ENCODE data around the gene SOX6. TPM values are rescaled to one million over a fixed set of nuclear protein-coding genes. Genes with fewer than 3 reads are reported as not detected.

Gene SOX6
- total RNA-seq, 1 donor from 2014 or later, result 13.4 TPM

- Mint-ChIP-seq H3K27ac (ENCODE audit: unreplicated experiment) (no peak overlapping the region), H3K4me1 (ENCODE audit: unreplicated experiment) (no peaks in the 10 kb centered on the region), H3K9me3 (ENCODE audit: unreplicated experiment) (peaks cover 20% of the 10 kb centered on the region), H3K27me3 (ENCODE audit: unreplicated experiment) (no peaks in the 10 kb centered on the region), H3K4me3 (ENCODE audit: unreplicated experiment) (no peak overlapping the region), H3K36me3 (ENCODE audit: unreplicated experiment) (peaks cover 9% of the 10 kb centered on the region)
- no peak for TF ChIP-seq CTCF (IDR thresholded peaks at IDR 0.05)
- DNase-seq (ENCODE audit: extremely low spot score, unreplicated experiment), result no peak
Observed at GRCh38 chr11:16059332-16059731, 297.0 kb downstream of the SOX6 start.

GRCh38 chr11:16058671-16059070 is 297.7 kb downstream of the SOX6 start:
- no peaks in the 10 kb centered on the region for H3K27me3 Mint-ChIP-seq (ENCODE audit: unreplicated experiment)
- H3K27ac Mint-ChIP-seq (ENCODE audit: unreplicated experiment), result no peak overlapping the region
- H3K9me3 Mint-ChIP-seq (ENCODE audit: unreplicated experiment), result peaks cover 20% of the 10 kb centered on the region
- no peak for TF ChIP-seq CTCF (IDR thresholded peaks at IDR 0.05)
- H3K36me3 Mint-ChIP-seq (ENCODE audit: unreplicated experiment), result peaks cover 9% of the 10 kb centered on the region
- no peak overlapping the region for H3K4me3 Mint-ChIP-seq (ENCODE audit: unreplicated experiment)
- H3K4me1 Mint-ChIP-seq (ENCODE audit: unreplicated experiment), result no peaks in the 10 kb centered on the region
- DNase-seq (ENCODE audit: extremely low spot score, unreplicated experiment), result no peak

GRCh38 chr11:16052750-16053149 is 303.6 kb downstream of the SOX6 start:
- Mint-ChIP-seq H3K4me1 (ENCODE audit: unreplicated experiment) (no peaks in the 10 kb centered on the region), H3K36me3 (ENCODE audit: unreplicated experiment) (peaks cover 14% of the 10 kb centered on the region)
- no peak for TF ChIP-seq CTCF (IDR thresholded peaks at IDR 0.05)

GRCh38 chr11:16049611-16050010 is 306.7 kb downstream of the SOX6 start:
- Mint-ChIP-seq H3K4me3 (ENCODE audit: unreplicated experiment) (no peak overlapping the region), H3K27me3 (ENCODE audit: unreplicated experiment) (no peaks in the 10 kb centered on the region), H3K27ac (ENCODE audit: unreplicated experiment) (no peak overlapping the region), H3K4me1 (ENCODE audit: unreplicated experiment) (no peaks in the 10 kb centered on the region), H3K36me3 (ENCODE audit: unreplicated experiment) (peaks cover 13% of the 10 kb centered on the region), H3K9me3 (ENCODE audit: unreplicated experiment) (peaks cover 9% of the 10 kb centered on the region)
- TF ChIP-seq CTCF (IDR thresholded peaks at IDR 0.05), result no peak
- DNase-seq (ENCODE audit: extremely low spot score, unreplicated experiment), result no peak

More at GRCh38 chr11:16052750-16053149, 303.6 kb downstream of the SOX6 start:
- Mint-ChIP-seq H3K27ac (ENCODE audit: unreplicated experiment) (no peak overlapping the region), H3K27me3 (ENCODE audit: unreplicated experiment) (no peaks in the 10 kb centered on the region), H3K4me3 (ENCODE audit: unreplicated experiment) (no peak overlapping the region), H3K9me3 (ENCODE audit: unreplicated experiment) (peaks cover 14% of the 10 kb centered on the region)
- DNase-seq (ENCODE audit: extremely low spot score, unreplicated experiment), result no peak

GRCh38 chr11:16047073-16047472 is 309.3 kb downstream of the SOX6 start:
- no peaks in the 10 kb centered on the region for H3K27me3 Mint-ChIP-seq (ENCODE audit: unreplicated experiment)
- no peak for TF ChIP-seq CTCF (IDR thresholded peaks at IDR 0.05)
- peaks cover 4% of the 10 kb centered on the region for H3K9me3 Mint-ChIP-seq (ENCODE audit: unreplicated experiment)
- no peaks in the 10 kb centered on the region for H3K4me1 Mint-ChIP-seq (ENCODE audit: unreplicated experiment)
- H3K27ac Mint-ChIP-seq (ENCODE audit: unreplicated experiment), result no peak overlapping the region
- peaks cover 5% of the 10 kb centered on the region for H3K36me3 Mint-ChIP-seq (ENCODE audit: unreplicated experiment)
- H3K4me3 Mint-ChIP-seq (ENCODE audit: unreplicated experiment), result no peak overlapping the region
- DNase-seq (ENCODE audit: extremely low spot score, unreplicated experiment), result no peak
